Measurements from ENCODE around the gene GJB6.

The GJB6 gene

GRCh38 chr13:20264271-20265018, 32.3 kb upstream of the GJB6 start:
- ChIA-PET CTCF (interaction anchor here (1.4 kb wide), 1 partner anchor 34 kb away, joined by 3 read pairs; no protein-coding TSS in a partner anchor), POLR2A (no interaction called here)
- peak; percentile 51 for DNase-seq (ENCODE audit: extremely low spot score)
- no peak for TF ChIP-seq CTCF (IDR thresholded peaks at IDR 0.05; ENCODE audit: control extremely low read depth, extremely low read depth, low read depth, missing control alignments)

- ChIA-PET CTCF (interaction anchor here (1.4 kb wide), 1 partner anchor 33 kb away, joined by 3 read pairs; no protein-coding TSS in a partner anchor), POLR2A (no interaction called here)
- no peak for DNase-seq (ENCODE audit: extremely low spot score)
- no peak for TF ChIP-seq CTCF (IDR thresholded peaks at IDR 0.05; ENCODE audit: control extremely low read depth, extremely low read depth, low read depth, missing control alignments)
Measured at GRCh38 chr13:20263393-20264044, 31.4 kb upstream of the GJB6 start.

GRCh38 chr13:20258963-20259288, 26.8 kb upstream of the GJB6 start:
- POLR2A ChIA-PET: no interaction called here
- DNase-seq (ENCODE audit: extremely low spot score): no peak
- TF ChIP-seq CTCF (IDR thresholded peaks at IDR 0.05; ENCODE audit: control extremely low read depth, extremely low read depth, low read depth, missing control alignments): no peak
- CTCF ChIA-PET: no interaction called here

- no peak for DNase-seq (ENCODE audit: extremely low spot score)
- ChIA-PET POLR2A (no interaction called here), CTCF (interaction anchor here (1.5 to 1.6 kb wide), 2 partner anchors 18 to 62 kb away, joined by 3 to 4 read pairs; no protein-coding TSS in a partner anchor)
- no peak for TF ChIP-seq CTCF (IDR thresholded peaks at IDR 0.05; ENCODE audit: control extremely low read depth, extremely low read depth, low read depth, missing control alignments)
Measured at GRCh38 chr13:20258208-20258962, 26.3 kb upstream of the GJB6 start.

- TF ChIP-seq CTCF (IDR thresholded peaks at IDR 0.05; ENCODE audit: control extremely low read depth, extremely low read depth, low read depth, missing control alignments): no peak
- CTCF ChIA-PET: no interaction called here
- no peak for DNase-seq (ENCODE audit: extremely low spot score)
- POLR2A ChIA-PET: no interaction called here
Measured at GRCh38 chr13:20254076-20254475, 22.0 kb upstream of the GJB6 start.

GRCh38 chr13:20249913-20250312, 17.8 kb upstream of the GJB6 start:
- no peak for DNase-seq (ENCODE audit: extremely low spot score)
- ChIA-PET CTCF (no interaction called here), POLR2A (no interaction called here)
- TF ChIP-seq CTCF (IDR thresholded peaks at IDR 0.05; ENCODE audit: control extremely low read depth, extremely low read depth, low read depth, missing control alignments): no peak

Measured in GM10248 (cell line).